ENCODE data around the gene NGDN. TPM values are rescaled to one million over a fixed set of nuclear protein-coding genes. Genes with fewer than 3 reads are reported as not detected.

Gene NGDN
- total and polyA plus RNA-seq, 10 donors = 32.7 to 62.7 (median 40.3) TPM

DNA sequence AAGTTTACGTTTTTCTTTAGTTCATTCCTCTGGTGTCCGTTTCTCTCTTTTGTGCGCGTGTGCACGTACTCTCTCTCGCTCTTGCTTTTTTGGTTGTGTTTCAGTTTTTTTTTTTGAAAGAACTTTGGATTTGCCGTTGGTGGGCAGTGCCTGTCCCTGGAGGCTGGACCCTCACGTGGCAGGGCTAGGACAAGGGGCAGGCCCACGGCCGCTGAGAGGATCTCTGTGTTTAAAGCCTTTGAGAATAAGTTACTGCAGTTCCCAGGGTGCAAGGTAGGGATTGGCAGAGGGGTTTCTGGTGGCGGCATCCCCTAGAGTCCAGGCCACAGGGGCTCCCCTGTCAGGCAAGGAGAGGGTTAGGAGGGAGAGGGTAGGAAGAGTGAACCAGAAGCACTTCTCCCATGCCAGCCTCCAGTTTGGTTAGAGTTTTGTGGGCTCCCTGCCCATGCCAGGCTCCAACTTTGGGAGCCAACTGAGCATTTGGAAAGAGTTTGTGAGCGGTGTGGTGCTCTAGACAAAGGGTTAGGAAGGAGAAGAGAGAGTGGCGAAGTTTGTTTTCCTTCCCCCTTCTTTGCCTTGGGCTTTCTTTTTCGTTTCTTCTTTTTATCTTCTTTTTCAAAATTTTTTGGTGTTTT lies 51.5 kb downstream of the NGDN start:
- DNase-seq = no peak
- TF ChIP-seq, protein P1, sequence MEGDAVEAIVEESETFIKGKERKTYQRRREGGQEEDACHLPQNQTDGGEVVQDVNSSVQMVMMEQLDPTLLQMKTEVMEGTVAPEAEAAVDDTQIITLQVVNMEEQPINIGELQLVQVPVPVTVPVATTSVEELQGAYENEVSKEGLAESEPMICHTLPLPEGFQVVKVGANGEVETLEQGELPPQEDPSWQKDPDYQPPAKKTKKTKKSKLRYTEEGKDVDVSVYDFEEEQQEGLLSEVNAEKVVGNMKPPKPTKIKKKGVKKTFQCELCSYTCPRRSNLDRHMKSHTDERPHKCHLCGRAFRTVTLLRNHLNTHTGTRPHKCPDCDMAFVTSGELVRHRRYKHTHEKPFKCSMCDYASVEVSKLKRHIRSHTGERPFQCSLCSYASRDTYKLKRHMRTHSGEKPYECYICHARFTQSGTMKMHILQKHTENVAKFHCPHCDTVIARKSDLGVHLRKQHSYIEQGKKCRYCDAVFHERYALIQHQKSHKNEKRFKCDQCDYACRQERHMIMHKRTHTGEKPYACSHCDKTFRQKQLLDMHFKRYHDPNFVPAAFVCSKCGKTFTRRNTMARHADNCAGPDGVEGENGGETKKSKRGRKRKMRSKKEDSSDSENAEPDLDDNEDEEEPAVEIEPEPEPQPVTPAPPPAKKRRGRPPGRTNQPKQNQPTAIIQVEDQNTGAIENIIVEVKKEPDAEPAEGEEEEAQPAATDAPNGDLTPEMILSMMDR (IDR thresholded peaks at IDR 0.05 in 8 of 11, conservative IDR thresholded peaks at IDR 0.05 in 3 of 11) = no peak
- TF ChIP-seq POLR2AphosphoS5 (IDR thresholded peaks at IDR 0.05) (no peak), POLR2A (IDR thresholded peaks at IDR 0.05) (no peak)
- no peaks in the 10 kb centered on the region for H3K9me3 ChIP-seq
- intact Hi-C loops (cut with DNase I; ENCODE audit: low total_unique reads) = no loop called here
- 79 to 86% (median 84%) methylated on average over 14 of the region's 14 CpGs for WGBS, 5 donors
- peaks cover 0 to 5% (median 0%) of the 10 kb centered on the region in 6 donors for H3K4me1 ChIP-seq
- H3K27me3 ChIP-seq (replicated peaks in 1 of 7) = no peaks in the 10 kb centered on the region
- no peak overlapping the region for H3K4me3 ChIP-seq
- H3K36me3 ChIP-seq = peaks cover 0 to 14% (median 0%) of the 10 kb centered on the region in 6 donors
- H3K27ac ChIP-seq = no peak overlapping the region

DNA sequence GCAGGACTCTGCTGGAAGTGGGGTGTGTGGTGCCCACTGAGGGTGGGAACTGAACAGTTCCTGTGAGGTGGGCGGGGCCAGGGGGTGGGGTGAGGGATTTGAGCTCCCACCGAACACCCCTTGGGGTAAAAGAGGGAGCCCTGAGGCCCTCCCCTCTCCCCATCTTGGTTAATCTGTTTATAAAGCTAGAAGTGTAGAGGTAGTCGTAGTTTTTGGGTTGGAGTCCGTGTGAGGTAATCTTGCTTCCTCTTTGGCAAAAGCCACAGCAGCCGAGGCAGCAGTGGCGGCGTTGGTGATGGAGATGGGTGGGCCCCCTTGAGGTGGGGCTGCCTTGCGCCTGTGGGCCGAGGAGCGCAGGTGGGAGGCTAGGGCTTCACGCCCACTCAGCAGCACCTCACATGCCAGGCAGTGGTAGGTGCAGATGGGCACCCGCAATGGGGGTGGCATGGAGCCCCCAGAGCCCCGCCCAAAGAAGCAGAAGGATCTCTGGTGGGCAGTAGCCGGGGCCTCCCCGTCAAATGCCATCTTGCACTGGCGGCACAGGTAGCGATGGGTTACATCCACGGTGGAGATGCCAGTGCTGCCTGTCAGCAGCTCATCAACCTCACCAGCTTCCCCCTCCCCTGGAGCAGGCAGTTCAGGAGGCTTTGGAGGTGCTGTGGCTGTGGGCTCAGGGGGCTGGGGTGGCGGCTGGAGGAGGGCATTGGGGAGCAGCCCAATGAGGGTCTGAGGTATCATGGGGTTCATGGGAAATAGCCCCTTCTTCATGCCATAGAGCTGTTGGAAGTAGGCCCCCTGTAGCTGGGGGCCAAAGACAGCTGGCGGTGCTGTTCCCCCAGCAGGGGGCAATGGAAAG lies 52.5 kb downstream of the NGDN start:
- Histone ChIP-seq H3K4me1 (peaks cover 0 to 5% (median 0%) of the 10 kb centered on the region in 6 donors), H3K9me3 (no peaks in the 10 kb centered on the region), H3K36me3 (peaks cover 0 to 23% (median 0%) of the 10 kb centered on the region in 6 donors), H3K4me3 (no peak overlapping the region), H3K27ac (no peak overlapping the region), H3K27me3 (replicated peaks in 1 of 7) (no peaks in the 10 kb centered on the region)
- intact Hi-C loops (cut with DNase I; ENCODE audit: low total_unique reads) = no loop called here
- TF ChIP-seq POLR2AphosphoS5 (IDR thresholded peaks at IDR 0.05) = no peak
- no peak for TF ChIP-seq POLR2A (IDR thresholded peaks at IDR 0.05)
- TF ChIP-seq, protein P1 (IDR thresholded peaks at IDR 0.05 in 8 of 11, conservative IDR thresholded peaks at IDR 0.05 in 3 of 11) = no peak
- 68 to 78% (median 74%) methylated on average over 15 to 20 of the region's 20 CpGs for WGBS, 5 donors
- DNase-seq = no peak

DNA sequence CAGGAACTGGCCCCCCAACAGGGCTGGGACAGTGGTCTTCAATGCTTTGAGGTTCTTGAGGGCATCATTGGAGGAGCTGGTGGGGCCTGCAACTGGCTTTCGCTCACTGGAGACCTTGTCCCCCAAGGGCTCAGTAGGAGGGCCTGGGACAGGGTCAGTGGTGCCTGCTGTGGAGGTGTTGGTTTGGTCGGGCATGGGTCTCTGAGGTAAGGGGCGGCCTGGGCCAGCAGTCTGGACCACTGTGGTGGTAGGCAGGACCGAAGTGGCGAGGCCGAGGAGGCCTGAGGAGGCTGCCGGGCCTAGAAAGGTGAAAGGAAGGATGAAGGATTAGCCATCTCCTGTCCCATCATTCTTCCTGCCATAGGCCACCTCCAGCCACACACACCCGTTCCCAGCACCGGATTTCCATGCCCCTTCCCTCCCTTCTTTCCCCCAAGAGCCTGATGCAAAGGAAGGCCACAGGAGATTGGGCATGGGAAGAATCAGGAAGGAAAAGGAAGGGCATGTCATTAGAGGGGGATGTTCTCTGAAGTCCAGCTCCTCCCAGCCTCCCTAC lies 53.2 kb downstream of the NGDN start:
- no peak for DNase-seq
- peaks cover 0 to 5% (median 0%) of the 10 kb centered on the region in 6 donors for H3K4me1 ChIP-seq
- no peaks in the 10 kb centered on the region for H3K27me3 ChIP-seq (replicated peaks in 1 of 7)
- H3K9me3 ChIP-seq = no peaks in the 10 kb centered on the region
- 77 to 91% (median 80%) methylated on average over 8 to 9 of the region's 9 CpGs for WGBS, 5 donors
- TF ChIP-seq POLR2A (IDR thresholded peaks at IDR 0.05) (no peak), POLR2AphosphoS5 (IDR thresholded peaks at IDR 0.05) (no peak)
- TF ChIP-seq, protein P1 (IDR thresholded peaks at IDR 0.05 in 8 of 11, conservative IDR thresholded peaks at IDR 0.05 in 3 of 11) = no peak
- intact Hi-C loops (cut with DNase I; ENCODE audit: low total_unique reads) = no loop called here
- H3K36me3 ChIP-seq = peaks cover 0 to 23% (median 0%) of the 10 kb centered on the region in 6 donors
- H3K27ac ChIP-seq = no peak overlapping the region
- H3K4me3 ChIP-seq = no peak overlapping the region

All from spleen (tissue), 11 donors.